Measurements from ENCODE around the gene PSMC3IP. TPM values are rescaled to one million over a fixed set of nuclear protein-coding genes. Genes with fewer than 3 reads are reported as not detected.
A peak's percentile ranks its signal among the peaks of the same experiment; 100 is the strongest.
"Not testable (repeated sequence)": the region's sequence is repeated elsewhere in the genome, so short reads cannot be mapped to it uniquely, and the experiment has no call there.

The PSMC3IP gene
- total RNA-seq, 2 donors from 2014 or later = 31.7 to 40.7 TPM

GRCh38 chr17:42548993-42549755, 28.4 kb downstream of the PSMC3IP start:
- DNase-seq (no peak), ATAC-seq (replicated peaks in 1 of 2) (no peak)
- no peaks in the 10 kb centered on the region for H3K9me3 Mint-ChIP-seq
- no peaks in the 10 kb centered on the region for H3K27me3 Mint-ChIP-seq (ENCODE audit: low read depth)
- H3K4me3 Mint-ChIP-seq = peak overlapping the region; percentile 35 to 56
- no peaks in the 10 kb centered on the region for H3K36me3 Mint-ChIP-seq (ENCODE audit: insufficient read depth in 2 of 2)
- peaks cover 22% of the 10 kb centered on the region for H3K4me1 Mint-ChIP-seq (ENCODE audit: low read depth)
- no peak overlapping the region for H3K27ac Mint-ChIP-seq

- no peaks in the 10 kb centered on the region for H3K27me3 Mint-ChIP-seq (ENCODE audit: low read depth)
- H3K4me3 Mint-ChIP-seq = peak overlapping the region; percentile 35 to 56
- DNase-seq (peak; percentile 82 to 91), ATAC-seq (replicated peaks in 1 of 2) (peak; percentile 84 to 90)
- peaks cover 22% of the 10 kb centered on the region for H3K4me1 Mint-ChIP-seq (ENCODE audit: low read depth)
- no peaks in the 10 kb centered on the region for H3K36me3 Mint-ChIP-seq (ENCODE audit: insufficient read depth in 2 of 2)
- no peak overlapping the region for H3K27ac Mint-ChIP-seq
- no peaks in the 10 kb centered on the region for H3K9me3 Mint-ChIP-seq
Measured at GRCh38 chr17:42548070-42548837, 29.3 kb downstream of the PSMC3IP start.

DNA sequence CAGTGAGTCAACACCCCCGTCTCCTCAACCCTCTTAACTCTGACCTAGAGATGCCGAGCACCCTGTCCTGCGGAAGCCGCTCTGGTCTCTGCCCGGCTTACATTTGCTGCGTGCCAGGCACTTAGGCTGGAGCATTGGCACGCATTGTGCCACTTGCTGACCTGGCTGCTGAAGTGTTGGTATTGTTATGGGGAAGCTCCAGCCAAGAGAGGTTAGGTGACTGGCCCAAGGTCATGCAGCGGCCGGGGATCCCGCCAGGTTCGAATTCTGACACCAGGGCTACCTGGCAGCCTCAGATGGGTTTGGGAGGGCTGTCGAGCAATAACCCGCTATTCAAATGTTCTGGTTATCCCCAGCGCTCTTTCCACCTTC, 29.8 kb downstream of the PSMC3IP start:
- peak overlapping the region in 1 of 2 donors; percentile 56 for H3K4me3 Mint-ChIP-seq
- H3K27me3 Mint-ChIP-seq (ENCODE audit: low read depth) = no peaks in the 10 kb centered on the region
- DNase-seq = no peak
- H3K4me1 Mint-ChIP-seq (ENCODE audit: low read depth) = peaks cover 18% of the 10 kb centered on the region
- H3K27ac Mint-ChIP-seq = no peak overlapping the region
- H3K36me3 Mint-ChIP-seq (ENCODE audit: insufficient read depth in 2 of 2) = no peaks in the 10 kb centered on the region
- ATAC-seq (replicated peaks in 1 of 2) = no peak
- H3K9me3 Mint-ChIP-seq = no peaks in the 10 kb centered on the region

DNA sequence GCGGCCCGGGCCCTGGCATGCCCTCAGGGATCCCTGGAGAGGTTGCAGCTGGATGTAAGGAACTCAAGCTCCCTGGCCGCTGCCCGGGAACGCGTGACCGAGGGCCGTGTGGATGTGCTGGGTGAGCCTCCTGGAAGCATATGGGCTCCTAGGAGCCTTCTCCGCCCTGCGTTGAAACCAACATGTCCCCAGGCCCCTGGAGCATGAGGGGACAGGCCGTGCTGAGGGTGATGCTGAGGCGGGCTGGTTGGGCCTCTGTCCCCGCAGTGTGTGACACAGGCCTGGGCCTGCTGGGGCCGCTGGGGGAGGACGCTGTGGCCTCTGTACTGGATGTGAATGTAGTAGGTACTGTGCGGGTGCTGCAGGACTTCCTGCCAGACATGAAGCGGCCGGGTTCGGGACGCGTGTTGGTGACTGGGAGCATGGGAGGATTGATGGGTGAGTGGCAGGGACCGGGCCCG, 30.5 kb downstream of the PSMC3IP start:
- ATAC-seq (replicated peaks in 1 of 2) (no peak), DNase-seq (no peak)
- peak overlapping the region in 1 of 2 donors; percentile 12 for H3K4me3 Mint-ChIP-seq
- peaks cover 14% of the 10 kb centered on the region for H3K4me1 Mint-ChIP-seq (ENCODE audit: low read depth)
- H3K9me3 Mint-ChIP-seq = no peaks in the 10 kb centered on the region
- no peaks in the 10 kb centered on the region for H3K27me3 Mint-ChIP-seq (ENCODE audit: low read depth)
- no peaks in the 10 kb centered on the region for H3K36me3 Mint-ChIP-seq (ENCODE audit: insufficient read depth in 2 of 2)
- H3K27ac Mint-ChIP-seq = no peak overlapping the region

DNA sequence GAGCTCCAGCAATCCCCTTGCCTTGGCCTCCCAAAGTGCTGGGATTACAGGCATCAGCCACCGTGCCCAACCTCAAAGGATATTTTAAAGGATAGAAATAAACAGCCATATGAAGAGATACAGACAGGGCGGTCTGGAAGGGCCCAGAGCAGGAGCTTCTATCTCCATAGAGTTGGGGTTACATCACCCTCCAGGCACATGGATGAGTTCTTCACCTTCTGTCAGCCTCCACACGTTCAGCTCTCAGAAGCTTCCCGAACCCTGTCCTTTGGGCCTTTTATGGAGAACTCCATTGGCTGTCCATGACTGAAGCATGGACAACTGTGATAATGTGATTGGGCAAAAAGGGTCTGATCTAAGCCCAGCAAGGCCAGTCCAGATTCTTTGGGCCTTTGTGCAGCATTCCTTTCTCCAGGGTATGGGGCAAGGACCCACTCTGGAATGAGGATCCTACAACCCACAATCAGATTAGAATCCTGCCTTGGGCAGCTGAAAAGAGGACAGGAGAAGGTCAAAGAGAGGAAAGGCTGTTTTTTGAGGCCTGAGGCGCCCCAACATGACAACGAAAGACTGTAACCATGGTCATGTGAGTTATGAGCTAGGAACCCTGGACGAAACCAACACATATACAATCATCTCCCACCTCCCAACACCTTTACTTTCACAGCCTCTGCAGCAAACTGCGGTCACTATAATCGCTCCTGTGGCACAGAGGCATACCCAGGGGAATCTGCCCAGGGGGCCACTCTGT, 31.6 kb downstream of the PSMC3IP start:
- H3K27ac Mint-ChIP-seq; DNase-seq; H3K4me3 Mint-ChIP-seq; H3K27me3 Mint-ChIP-seq (ENCODE audit: low read depth); H3K9me3 Mint-ChIP-seq; ATAC-seq (replicated peaks in 1 of 2); H3K36me3 Mint-ChIP-seq (ENCODE audit: insufficient read depth in 2 of 2): not testable (repeated sequence)
- peaks cover 19% of the 10 kb centered on the region for H3K4me1 Mint-ChIP-seq (ENCODE audit: low read depth)

- H3K36me3 Mint-ChIP-seq (ENCODE audit: insufficient read depth in 2 of 2) = no peaks in the 10 kb centered on the region
- no peaks in the 10 kb centered on the region for H3K9me3 Mint-ChIP-seq
- H3K27ac Mint-ChIP-seq = no peak overlapping the region
- H3K4me3 Mint-ChIP-seq = no peak overlapping the region
- peaks cover 26% of the 10 kb centered on the region for H3K4me1 Mint-ChIP-seq (ENCODE audit: low read depth)
- no peaks in the 10 kb centered on the region for H3K27me3 Mint-ChIP-seq (ENCODE audit: low read depth)
- ATAC-seq (replicated peaks in 1 of 2) (no peak), DNase-seq (no peak)
Measured at GRCh38 chr17:42544874-42545283, 32.6 kb downstream of the PSMC3IP start.

DNA sequence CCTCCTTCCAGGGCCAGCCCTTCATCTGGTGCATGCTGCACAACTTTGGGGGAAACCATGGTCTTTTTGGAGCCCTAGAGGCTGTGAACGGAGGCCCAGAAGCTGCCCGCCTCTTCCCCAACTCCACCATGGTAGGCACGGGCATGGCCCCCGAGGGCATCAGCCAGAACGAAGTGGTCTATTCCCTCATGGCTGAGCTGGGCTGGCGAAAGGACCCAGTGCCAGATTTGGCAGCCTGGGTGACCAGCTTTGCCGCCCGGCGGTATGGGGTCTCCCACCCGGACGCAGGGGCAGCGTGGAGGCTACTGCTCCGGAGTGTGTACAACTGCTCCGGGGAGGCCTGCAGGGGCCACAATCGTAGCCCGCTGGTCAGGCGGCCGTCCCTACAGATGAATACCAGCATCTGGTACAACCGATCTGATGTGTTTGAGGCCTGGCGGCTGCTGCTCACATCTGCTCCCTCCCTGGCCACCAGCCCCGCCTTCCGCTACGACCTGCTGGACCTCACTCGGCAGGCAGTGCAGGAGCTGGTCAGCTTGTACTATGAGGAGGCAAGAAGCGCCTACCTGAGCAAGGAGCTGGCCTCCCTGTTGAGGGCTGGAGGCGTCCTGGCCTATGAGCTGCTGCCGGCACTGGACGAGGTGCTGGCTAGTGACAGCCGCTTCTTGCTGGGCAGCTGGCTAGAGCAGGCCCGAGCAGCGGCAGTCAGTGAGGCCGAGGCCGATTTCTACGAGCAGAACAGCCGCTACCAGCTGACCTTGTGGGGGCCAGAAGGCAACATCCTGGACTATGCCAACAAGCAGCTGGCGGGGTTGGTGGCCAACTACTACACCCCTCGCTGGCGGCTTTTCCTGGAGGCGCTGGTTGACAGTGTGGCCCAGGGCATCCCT, 34.1 kb downstream of the PSMC3IP start:
- Mint-ChIP-seq H3K27me3 (ENCODE audit: low read depth) (no peaks in the 10 kb centered on the region), H3K27ac (no peak overlapping the region), H3K4me3 (no peak overlapping the region), H3K4me1 (ENCODE audit: low read depth) (peaks cover 24% of the 10 kb centered on the region), H3K9me3 (no peaks in the 10 kb centered on the region), H3K36me3 (ENCODE audit: insufficient read depth in 2 of 2) (peaks cover 0 to 7% of the 10 kb centered on the region in 2 donors)
- DNase-seq (no peak), ATAC-seq (replicated peaks in 1 of 2) (no peak)

GRCh38 chr17:42541041-42541833, 36.3 kb downstream of the PSMC3IP start:
- ATAC-seq (replicated peaks in 1 of 2) = peak; percentile 24 to 25
- Mint-ChIP-seq H3K4me1 (ENCODE audit: low read depth) (peaks cover 39% of the 10 kb centered on the region), H3K27ac (no peak overlapping the region), H3K36me3 (ENCODE audit: insufficient read depth in 2 of 2) (peaks cover 0 to 7% of the 10 kb centered on the region in 2 donors), H3K9me3 (no peaks in the 10 kb centered on the region), H3K27me3 (ENCODE audit: low read depth) (no peaks in the 10 kb centered on the region), H3K4me3 (peak overlapping the region in 1 of 2 donors; percentile 35)
- DNase-seq = no peak

GRCh38 chr17:42540558-42540957, 37.0 kb downstream of the PSMC3IP start:
- Mint-ChIP-seq H3K4me3 (peak overlapping the region in 1 of 2 donors; percentile 35), H3K4me1 (ENCODE audit: low read depth) (peaks cover 43% of the 10 kb centered on the region)
- H3K27me3 Mint-ChIP-seq (ENCODE audit: low read depth); H3K9me3 Mint-ChIP-seq; H3K36me3 Mint-ChIP-seq (ENCODE audit: insufficient read depth in 2 of 2); ATAC-seq (replicated peaks in 1 of 2); DNase-seq; H3K27ac Mint-ChIP-seq: not testable (repeated sequence)

DNA sequence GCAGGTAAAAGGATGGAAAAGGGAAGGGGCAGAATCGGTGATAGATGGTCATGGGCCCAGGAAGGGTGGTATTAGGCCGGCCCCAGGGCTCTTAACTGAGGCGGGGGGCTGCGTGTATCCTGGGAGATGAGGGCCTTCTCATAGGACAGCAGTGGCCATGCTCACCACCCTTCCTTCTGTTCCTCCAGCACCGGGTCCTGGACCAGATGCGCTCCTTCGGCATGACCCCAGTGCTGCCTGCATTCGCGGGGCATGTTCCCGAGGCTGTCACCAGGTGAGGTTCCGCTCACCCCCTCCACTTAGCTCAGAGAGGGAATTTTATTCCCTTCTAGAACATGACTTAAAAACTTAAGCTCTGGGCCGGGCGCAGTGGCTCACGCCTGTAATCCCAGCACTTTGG, 39.0 kb downstream of the PSMC3IP start:
- H3K36me3 Mint-ChIP-seq (ENCODE audit: insufficient read depth in 2 of 2) = peaks cover 0 to 7% of the 10 kb centered on the region in 2 donors

DNA sequence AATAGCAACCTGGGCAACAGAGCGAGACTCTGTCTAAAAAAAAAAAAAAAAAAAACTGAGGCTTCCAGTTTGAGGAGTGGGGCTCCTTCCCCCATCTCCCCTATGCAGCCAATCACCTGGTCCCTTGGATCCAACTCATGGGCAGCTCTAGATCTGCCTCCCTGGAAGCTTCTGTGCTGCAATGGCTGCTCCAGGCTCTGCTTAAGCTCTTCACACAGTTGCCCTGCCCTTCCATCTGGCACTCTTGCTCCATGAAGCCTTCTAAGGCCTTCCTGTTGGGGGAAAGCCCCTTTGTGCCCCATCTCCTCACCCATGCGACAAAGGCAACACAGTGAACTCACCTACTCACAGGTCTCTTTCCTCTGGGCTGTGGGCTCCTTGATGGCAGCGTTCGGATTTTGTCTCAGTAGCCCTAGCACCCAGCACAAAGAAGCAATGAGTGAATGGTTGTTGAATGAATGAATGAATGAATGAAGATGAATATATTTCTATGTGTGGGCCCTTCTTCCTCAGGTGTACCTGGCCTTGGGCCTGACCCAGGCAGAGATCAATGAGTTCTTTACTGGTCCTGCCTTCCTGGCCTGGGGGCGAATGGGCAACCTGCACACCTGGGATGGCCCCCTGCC, 39.6 kb downstream of the PSMC3IP start:
- Mint-ChIP-seq H3K4me3 (peak overlapping the region; percentile 44 to 65), H3K27me3 (ENCODE audit: low read depth) (no peaks in the 10 kb centered on the region), H3K36me3 (ENCODE audit: insufficient read depth in 2 of 2) (peaks cover 0 to 7% of the 10 kb centered on the region in 2 donors), H3K27ac (no peak overlapping the region), H3K4me1 (ENCODE audit: low read depth) (peaks cover 47% of the 10 kb centered on the region), H3K9me3 (no peaks in the 10 kb centered on the region)
- DNase-seq = no peak
- no peak for ATAC-seq (replicated peaks in 1 of 2)

More for the DNA sequence above, 39.0 kb downstream of the PSMC3IP start:
- Mint-ChIP-seq H3K4me3 (peak overlapping the region in 1 of 2 donors; percentile 44), H3K4me1 (ENCODE audit: low read depth) (peaks cover 47% of the 10 kb centered on the region), H3K27ac (no peak overlapping the region), H3K9me3 (no peaks in the 10 kb centered on the region), H3K27me3 (ENCODE audit: low read depth) (no peaks in the 10 kb centered on the region)
- DNase-seq (no peak), ATAC-seq (replicated peaks in 1 of 2) (no peak)
